HepG2 (cell line): Measurements from ENCODE around the gene CA10. TPM values are rescaled to one million over a fixed set of nuclear protein-coding genes. Genes with fewer than 3 reads are reported as not detected.
A peak's percentile ranks its signal among the peaks of the same experiment; 100 is the strongest.

ENCODE experiments used
- ATAC-seq: fragments of 200-7000 bp; cut with Tn5 transposase; 3 replicates; pipeline ENCODE4 v1.9.1; 2020; ENCODE audit warnings: mild to moderate bottlenecking, moderate library complexity
- BruUV-seq: library from RNA; stranded (reverse); fragments of 400-500 nt; replicated peaks from 2 replicates; lab custom pipeline; 2021; lab: Mats Ljungman, UMichigan
- CTCF ChIA-PET: fragments of 300-600 bp; formaldehyde crosslinking; extraction: SDS; loops from one replicate; lab custom pipeline; 2021; ENCODE audit warnings: low total read pairs, inconsistent platforms, low intra/inter-chr PET ratio; lab: Yijun Ruan, JAX
- POLR2A ChIA-PET: fragments of 350-600 bp; sonication (Branson Sonifier 250); formaldehyde crosslinking; loops from one replicate; lab custom pipeline; 2020; ENCODE audit warnings: antibody characterized with exemption, inconsistent platforms; lab: Yijun Ruan, JAX
- DNase-seq: peaks from one replicate; pipeline ENCODE4 v3.0.0-alpha.2; 2015; ENCODE audit warnings: low spot score
- FAIRE-seq: peaks from 3 replicates; lab custom pipeline; 2011; peaks lifted over from hg19 to GRCh38; lab: Jason Lieb, UNC
- H2AFZ ChIP-seq: one replicate; pipeline ENCODE4 v1.6.1; 2011; ENCODE audit warnings: low read length, inconsistent platforms
- H3K27ac ChIP-seq: fragments of 300-600 bp; 3 replicates; pipeline ENCODE4 v1.8.0; 2011; ENCODE audit warnings: mixed run types, mild to moderate bottlenecking, mixed read lengths, low read length, inconsistent platforms; ENCODE audit not compliant: insufficient read depth; ENCODE audit errors: extremely low read length
- H3K27me3 ChIP-seq, 2 experiments: fragments of 200-600 bp in 1 of 2; 2 replicates in 1 of 2; 3 replicates in 1 of 2; pipeline versions ENCODE4 v1.6.0 to v1.8.0; 2011; ENCODE audit warnings: low read length in 2 of 2, mild to moderate bottlenecking in 2 of 2, moderate library complexity in 2 of 2, inconsistent platforms in 1 of 2; ENCODE audit not compliant: insufficient read depth in 2 of 2, control insufficient read depth in 1 of 2
- H3K36me3 ChIP-seq, 2 experiments: fragments of 200-600 bp in 1 of 2; replicated peaks in 1 of 2; 2 replicates in 1 of 2; 3 replicates in 1 of 2; pipeline versions ENCODE4 v1.5.1 to v1.8.0; 2011; ENCODE audit warnings: low read length in 2 of 2, inconsistent platforms in 1 of 2; ENCODE audit not compliant: insufficient read depth in 2 of 2, control insufficient read depth in 1 of 2
- H3K4me1 ChIP-seq: 2 replicates; pipeline ENCODE4 v1.5.1; 2012; ENCODE audit warnings: low read length, inconsistent platforms; ENCODE audit not compliant: insufficient read depth
- H3K4me2 ChIP-seq: 2 replicates; pipeline ENCODE4 v1.6.0; 2011; ENCODE audit warnings: low read depth, low read length, inconsistent platforms
- H3K4me3 ChIP-seq, 3 experiments: fragments of 200-600 bp in 1 of 3; sonication (generic), shearing (Covaris generic) in 1 of 3; replicated peaks in 1 of 3; 2 replicates each; pipeline ENCODE4 v1.5.1; 2011 to 2016; ENCODE audit warnings: low read length in 3 of 3, inconsistent platforms in 2 of 3, low read depth in 2 of 3, mild to moderate bottlenecking in 2 of 3, control low read depth in 1 of 3, mixed read lengths in 1 of 3; ENCODE audit not compliant: insufficient read depth in 1 of 3
- H3K79me2 ChIP-seq: one replicate; pipeline ENCODE4 v1.6.1; 2011; ENCODE audit warnings: low read length, inconsistent platforms; ENCODE audit not compliant: insufficient read depth
- H3K9ac ChIP-seq: 2 replicates; pipeline ENCODE4 v1.6.0; 2011; ENCODE audit warnings: mild to moderate bottlenecking, low read depth, low read length, inconsistent platforms; ENCODE audit not compliant: insufficient read depth
- H3K9me3 ChIP-seq: 2 replicates; pipeline ENCODE4 v1.5.1; 2012; ENCODE audit warnings: mild to moderate bottlenecking, low read length
- H4K20me1 ChIP-seq: 2 replicates; pipeline ENCODE4 v1.6.0; 2011; ENCODE audit warnings: inconsistent platforms, mild to moderate bottlenecking, low read length, moderate library complexity; ENCODE audit not compliant: insufficient read depth
- BRD4 ChIP-seq: sonication (generic); formaldehyde crosslinking; IDR thresholded peaks from 2 replicates; pipeline ENCODE4 v1.4.0; 2020; ENCODE audit warnings: missing genetic modification reagents
- EEA1 ChIP-seq: sonication (generic); formaldehyde crosslinking; IDR thresholded peaks from 2 replicates; pipeline ENCODE4 v1.5.1; 2020; ENCODE audit warnings: mild to moderate bottlenecking, missing genetic modification reagents, borderline replicate concordance
- KMT2A ChIP-seq: sonication (generic); formaldehyde crosslinking; IDR thresholded peaks from 2 replicates; pipeline ENCODE4 v1.4.0; 2020; ENCODE audit warnings: missing genetic modification reagents
- MAFF ChIP-seq: IDR thresholded peaks from 2 replicates; pipeline ENCODE4 v1.6.1; 2011; ENCODE audit warnings: low read depth, low read length, improper control_type of control experiment
- SKIL ChIP-seq: sonication (generic); formaldehyde crosslinking; IDR thresholded peaks from 2 replicates; pipeline ENCODE4 v1.8.0; 2022; ENCODE audit warnings: missing genetic modification reagents, mild to moderate bottlenecking, moderate library complexity, borderline replicate concordance
- WIZ ChIP-seq: sonication (generic); formaldehyde crosslinking; IDR thresholded peaks from 2 replicates; pipeline ENCODE4 v1.5.1; 2020; ENCODE audit warnings: mild to moderate bottlenecking, missing genetic modification reagents
- ZFP36L1 ChIP-seq: sonication (generic); formaldehyde crosslinking; IDR thresholded peaks from 2 replicates; pipeline ENCODE4 v1.8.0; 2022; ENCODE audit warnings: mild to moderate bottlenecking, missing genetic modification reagents, moderate library complexity
- ZMAT5 ChIP-seq: sonication (generic); formaldehyde crosslinking; IDR thresholded peaks from 2 replicates; pipeline ENCODE4 v1.5.0; 2020; ENCODE audit warnings: mild to moderate bottlenecking, low read depth, missing genetic modification reagents, borderline replicate concordance
- ZMYM4 ChIP-seq: sonication (generic); formaldehyde crosslinking; IDR thresholded peaks from 2 replicates; pipeline ENCODE4 v1.8.1; 2023; ENCODE audit warnings: mild to moderate bottlenecking, missing genetic modification reagents
- ZNF318 ChIP-seq: sonication (generic); formaldehyde crosslinking; IDR thresholded peaks from 2 replicates; pipeline ENCODE4 v1.4.0; 2020; ENCODE audit warnings: mild to moderate bottlenecking, missing genetic modification reagents
- ZNF430 ChIP-seq: sonication (generic); formaldehyde crosslinking; IDR thresholded peaks from 2 replicates; pipeline ENCODE4 v1.9.0; 2021; ENCODE audit warnings: mild to moderate bottlenecking, missing genetic modification reagents
- ZNF720 ChIP-seq: sonication (generic); formaldehyde crosslinking; IDR thresholded peaks from 2 replicates; pipeline ENCODE4 v1.4.0; 2020; ENCODE audit warnings: missing genetic modification reagents
- WGBS: methylation state at CpG from one replicate; pipeline ENCODE4 v1.1.6; 2017; ENCODE audit warnings: low lambda C conversion rate; 5-methylcytosine and 5-hydroxymethylcytosine counted together
- in situ Hi-C: cut with HindIII; loops from 2 replicates; pipeline ENCODE4 v1.10.0; 2017; ENCODE audit warnings: low pct_unique_long_range_greater_than_20kb; ENCODE audit not compliant: extremely low pct_ligation_motif_present
- intact Hi-C: fragments of 100-400 bp; cut with micrococcal nuclease; formaldehyde crosslinking; loops from one replicate; pipeline ENCODE4 v1.10.0; 2022; ENCODE audit not compliant: unreplicated experiment
- polyA plus RNA-seq, 8 experiments: library from polyadenylated mRNA; depleted of rRNA in 3 of 8; stranded (reverse) in 7 of 8; unstranded in 1 of 8; fragments of >200 nt; fragmentation: Illumina TruSeq in 4 of 8; extraction: Trizol in 4 of 8; gene quantifications; 2 replicates each; pipeline versions ENCODE4 v1.2.1 to v1.2.3, GENCODE V29; 2011 to 2016; ENCODE audit warnings: low read depth in 4 of 8, missing spikeins in 1 of 8, mixed read lengths in 1 of 8; ENCODE audit not compliant: insufficient read depth in 1 of 8
- total RNA-seq, 5 experiments: library from RNA; depleted of rRNA; stranded (reverse); fragments of >200 nt; fragmentation: Illumina TruSeq; extraction: Trizol; gene quantifications; 2 replicates each; pipeline ENCODE4 v1.2.3, GENCODE V29; 2016; ENCODE audit warnings: low read depth in 1 of 5

CA10 gene
- total and polyA plus RNA-seq, 2 of the 13 experiments (the other 11 are each of a cell fraction or from before 2014, with no cell fraction given) = not detected

GRCh38 chr17:51607512-51607911 is 551.0 kb downstream of the CA10 start (continued):
- TF ChIP-seq ZNF318 (CRISPR knock-in tag) (no peak), ZNF720 (CRISPR knock-in tag) (no peak), EEA1 (no peak)
- TF ChIP-seq, all 625 proteins: peak for 0

GRCh38 chr17:51604299-51605020 is 554.1 kb downstream of the CA10 start:
- Histone ChIP-seq H3K4me2 (no peak overlapping the region), H2AFZ (no peak overlapping the region), H3K36me3 (no peaks in the 10 kb centered on the region), H3K4me1 (peaks cover 16% of the 10 kb centered on the region), H3K79me2 (no peaks in the 10 kb centered on the region), H3K27ac (no peak overlapping the region), H3K27me3 (0 out of 5 replicates have a peak, but pooled peaks cover 0 to 4% of the 10 kb centered on the region in 2 experiments), H3K9me3 (no peaks in the 10 kb centered on the region), H3K4me3 (no peak overlapping the region), H3K9ac (no peak overlapping the region), H4K20me1 (no peaks in the 10 kb centered on the region)
- 45% methylated on average over 2 of the region's 2 CpGs for WGBS
- POLR2A ChIA-PET = no interaction called here
- FAIRE-seq (no peak), DNase-seq (no peak), ATAC-seq (no peak)
- CTCF ChIA-PET = no interaction called here
- in situ Hi-C loops = no loop called here
- intact Hi-C loops = no loop called here
- BruUV-seq = no TSS peak
- TF ChIP-seq ZFP36L1 (CRISPR knock-in tag) (no peak), ZNF430 (no peak), ZMYM4 (no peak), KMT2A (no peak), WIZ (CRISPR knock-in tag) (no peak), ZMAT5 (CRISPR knock-in tag) (no peak), MAFF (peak; percentile 24; the same call in 1 of the 2 replicates), SKIL (CRISPR knock-in tag) (no peak), BRD4 (CRISPR knock-in tag) (no peak)
